ENCODE results near the gene RDX.

- no peak for TF ChIP-seq CTCF (IDR thresholded peaks at IDR 0.05; ENCODE audit: low read length)
- TF ChIP-seq EZH2 (optimal IDR thresholded peaks at IDR 0.05; ENCODE audit: low read depth, low read length) = no peak
These were observed 27.4 kb upstream of the RDX start for GRCh38 chr11:110323786-110324185.
